K562 (cell line): ENCODE measurements around the gene SLC11A1.

Experiments used
- CTCF ChIP-seq, 3 experiments: IDR thresholded peaks in 2 of 3; conservative IDR thresholded peaks in 1 of 3; 2 replicates each; pipeline ENCODE4 v1.5.1; 2011 to 2012; ENCODE audit warnings: low read length in 3 of 3, mild to moderate bottlenecking in 3 of 3, control low read depth in 2 of 3, improper control_type of control experiment in 1 of 3, inconsistent platforms in 1 of 3, low read depth in 1 of 3, mixed read lengths in 1 of 3, moderate library complexity in 1 of 3; ENCODE audit not compliant: insufficient read depth in 2 of 3
- FOXM1 ChIP-seq, 2 experiments: fragments of 450-650 bp in 1 of 2; sonication (generic) in 1 of 2; formaldehyde crosslinking in 1 of 2; IDR thresholded peaks; 2 replicates each; pipeline versions ENCODE4 v1.6.1 to v1.9.0; 2017 to 2022; ENCODE audit warnings: low read depth in 2 of 2, mild to moderate bottlenecking in 2 of 2, missing genetic modification reagents in 1 of 2, moderate library complexity in 1 of 2
- HCFC1 ChIP-seq: IDR thresholded peaks from 2 replicates; pipeline ENCODE4 v1.6.1; 2012; ENCODE audit warnings: low read depth, low read length, improper control_type of control experiment
- HDAC6 ChIP-seq: IDR thresholded peaks from 2 replicates; pipeline ENCODE4 v1.6.1; 2012; ENCODE audit warnings: low read depth, mild to moderate bottlenecking, control low read depth, inconsistent platforms, low read length, moderate library complexity
- KDM5B ChIP-seq: fragments of 200-600 bp; sonication (generic); IDR thresholded peaks from 2 replicates; pipeline ENCODE4 v1.6.1; 2012; ENCODE audit warnings: low read depth, mild to moderate bottlenecking, moderate library complexity, low read length, control low read depth, inconsistent platforms; ENCODE audit not compliant: insufficient replicate concordance
- NFYB ChIP-seq: IDR thresholded peaks from 2 replicates; pipeline ENCODE4 v1.6.1; 2011; ENCODE audit warnings: mild to moderate bottlenecking, moderate library complexity; ENCODE audit not compliant: insufficient read length; ENCODE audit errors: extremely low read depth
- POLR2AphosphoS2 ChIP-seq: IDR thresholded peaks from 2 replicates; pipeline ENCODE4 v1.6.1; 2012; ENCODE audit warnings: low read length, improper control_type of control experiment
- POLR2AphosphoS5 ChIP-seq: IDR thresholded peaks from 2 replicates; pipeline ENCODE4 v1.6.1; 2011; ENCODE audit warnings: mild to moderate bottlenecking, low read depth, low read length, moderate library complexity; ENCODE audit not compliant: control insufficient read depth, insufficient read depth
- SMAD4 ChIP-seq: fragments of 250-450 bp; sonication (Bioruptor Pico); conservative IDR thresholded peaks from 2 replicates; pipeline ENCODE4 v1.8.0; 2021; ENCODE audit warnings: inconsistent platforms, mild to moderate bottlenecking, moderate library complexity
- SMC3 ChIP-seq: conservative IDR thresholded peaks from 2 replicates; pipeline ENCODE4 v1.6.1; 2011; ENCODE audit warnings: low read depth, low read length, improper control_type of control experiment; ENCODE audit not compliant: insufficient read depth
- ZNF277 ChIP-seq: fragments of 250-450 bp; sonication (Bioruptor Pico); IDR thresholded peaks from 2 replicates; pipeline ENCODE4 v1.8.0; 2022; ENCODE audit warnings: inconsistent platforms, mild to moderate bottlenecking, moderate library complexity, borderline replicate concordance
- ZNF707 ChIP-seq: fragments of 250-450 bp; sonication (Bioruptor Pico); conservative IDR thresholded peaks from 2 replicates; pipeline ENCODE4 v1.8.0; 2022; ENCODE audit warnings: inconsistent platforms, mild to moderate bottlenecking, moderate library complexity
- ZZZ3 ChIP-seq: fragments of 450-650 bp; IDR thresholded peaks from 2 replicates; pipeline ENCODE4 v1.6.1; 2016; ENCODE audit warnings: antibody characterized with exemption, mild to moderate bottlenecking, moderate library complexity

- TF ChIP-seq NFYB (no peak), HDAC6 (no peak), FOXM1 (IDR thresholded peaks at IDR 0.05; ENCODE audit: low read depth) (no peak), FOXM1 (CRISPR knock-in tag; IDR thresholded peaks at IDR 0.05; ENCODE audit: low read depth) (no peak), ZNF707 (CRISPR knock-in tag) (no peak), POLR2AphosphoS2 (no peak), SMAD4 (no peak), ZNF277 (CRISPR knock-in tag) (no peak), CTCF (IDR thresholded peaks at IDR 0.05 in 2 of 3, conservative IDR thresholded peaks at IDR 0.05 in 1 of 3; ENCODE audit: insufficient read depth in 2 of 3, low read depth in 1 of 3, low read length in 3 of 3) (no peak), POLR2AphosphoS5 (no peak), SMC3 (no peak), ZZZ3 (no peak), KDM5B (no peak), HCFC1 (no peak)
These were observed 4.0 kb upstream of the SLC11A1 start for GRCh38 chr2:218378053-218378452.
